ENCODE measurements around the gene TBX15.

DNA sequence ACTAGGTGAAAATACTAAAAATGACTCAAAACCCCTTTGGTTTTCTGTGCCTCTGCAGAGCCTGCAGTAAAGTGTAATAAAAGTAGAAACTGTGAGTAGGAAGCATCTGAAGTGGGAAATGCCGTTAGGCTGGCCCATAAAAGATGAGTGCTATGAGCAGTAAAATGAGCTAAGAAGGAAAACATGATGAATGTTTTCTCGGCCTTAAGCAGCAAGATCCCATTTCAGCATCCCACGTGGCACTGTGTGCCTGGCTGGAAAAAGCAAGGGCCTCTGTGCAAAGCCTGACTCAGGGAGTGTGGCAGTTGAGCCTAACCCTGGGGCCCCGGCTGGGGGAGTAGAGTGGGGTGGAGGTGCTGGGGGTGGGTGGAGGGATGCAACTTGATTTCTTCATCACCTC lies 109.5 kb downstream of the TBX15 start:
- TF ChIP-seq, protein P1, sequence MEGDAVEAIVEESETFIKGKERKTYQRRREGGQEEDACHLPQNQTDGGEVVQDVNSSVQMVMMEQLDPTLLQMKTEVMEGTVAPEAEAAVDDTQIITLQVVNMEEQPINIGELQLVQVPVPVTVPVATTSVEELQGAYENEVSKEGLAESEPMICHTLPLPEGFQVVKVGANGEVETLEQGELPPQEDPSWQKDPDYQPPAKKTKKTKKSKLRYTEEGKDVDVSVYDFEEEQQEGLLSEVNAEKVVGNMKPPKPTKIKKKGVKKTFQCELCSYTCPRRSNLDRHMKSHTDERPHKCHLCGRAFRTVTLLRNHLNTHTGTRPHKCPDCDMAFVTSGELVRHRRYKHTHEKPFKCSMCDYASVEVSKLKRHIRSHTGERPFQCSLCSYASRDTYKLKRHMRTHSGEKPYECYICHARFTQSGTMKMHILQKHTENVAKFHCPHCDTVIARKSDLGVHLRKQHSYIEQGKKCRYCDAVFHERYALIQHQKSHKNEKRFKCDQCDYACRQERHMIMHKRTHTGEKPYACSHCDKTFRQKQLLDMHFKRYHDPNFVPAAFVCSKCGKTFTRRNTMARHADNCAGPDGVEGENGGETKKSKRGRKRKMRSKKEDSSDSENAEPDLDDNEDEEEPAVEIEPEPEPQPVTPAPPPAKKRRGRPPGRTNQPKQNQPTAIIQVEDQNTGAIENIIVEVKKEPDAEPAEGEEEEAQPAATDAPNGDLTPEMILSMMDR (conservative IDR thresholded peaks at IDR 0.05) = no peak
- no peak for TF ChIP-seq ZFX (IDR thresholded peaks at IDR 0.05)
